NCI-H2171 treated with DMSO at 0.1 percent for 48 hours (cell line): ENCODE data around the gene WASF3.
"Not testable (repeated sequence)": the region's sequence is repeated elsewhere in the genome, so short reads cannot be mapped to it uniquely, and the experiment has no call there.

Source experiments
- DNase-seq: peaks from one replicate; lab custom pipeline; 2025; lab: John Stamatoyannopoulos, UW

WASF3 gene

DNA sequence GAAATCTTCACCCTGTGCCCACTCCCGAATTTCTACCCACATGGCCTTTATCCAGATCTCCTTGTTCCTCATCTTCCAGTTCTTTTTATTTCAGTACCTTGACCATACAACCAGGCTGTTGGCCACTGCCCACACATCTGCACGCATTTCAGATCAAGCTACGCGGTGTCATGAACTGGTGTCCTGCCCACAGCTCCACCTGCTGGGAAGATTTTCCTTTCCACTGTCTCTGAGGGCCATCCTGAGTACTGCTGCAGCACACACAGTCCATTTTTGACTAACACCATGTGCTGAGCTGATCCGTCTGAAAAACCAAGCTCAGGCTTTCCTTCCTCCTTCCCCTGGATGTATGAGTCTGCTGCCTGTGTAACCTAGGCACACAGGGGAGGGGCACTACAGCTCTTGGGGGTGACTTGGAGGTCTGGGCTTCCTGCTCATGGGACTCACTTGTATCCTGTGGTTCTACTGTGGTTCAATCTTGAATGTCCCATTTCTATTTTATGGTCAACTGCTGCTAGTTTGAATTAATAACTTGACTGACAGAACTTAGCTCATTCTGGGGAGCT, 71.9 kb downstream of the WASF3 start:
- DNase-seq, result no peak

DNA sequence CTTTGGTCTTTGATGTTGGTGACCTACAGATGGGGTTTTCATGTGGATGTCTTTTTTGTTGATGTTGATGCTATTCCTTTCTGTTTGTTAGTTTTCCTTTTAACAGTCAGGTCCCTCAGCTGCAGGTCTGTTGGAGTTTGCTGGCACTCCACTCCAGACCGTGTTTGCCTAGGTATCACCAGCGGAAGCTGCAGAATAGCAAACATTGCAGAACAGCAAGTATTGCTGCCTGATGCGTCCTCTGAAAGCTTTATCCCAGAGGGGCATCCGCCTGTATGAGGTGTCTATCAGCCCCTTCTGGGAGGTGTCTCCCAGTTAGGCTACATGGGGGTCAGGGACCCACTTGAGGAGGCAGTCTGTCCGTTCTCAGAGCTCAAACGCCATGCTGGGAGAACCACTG, 78.2 kb downstream of the WASF3 start:
- DNase-seq, result not testable (repeated sequence)

DNA sequence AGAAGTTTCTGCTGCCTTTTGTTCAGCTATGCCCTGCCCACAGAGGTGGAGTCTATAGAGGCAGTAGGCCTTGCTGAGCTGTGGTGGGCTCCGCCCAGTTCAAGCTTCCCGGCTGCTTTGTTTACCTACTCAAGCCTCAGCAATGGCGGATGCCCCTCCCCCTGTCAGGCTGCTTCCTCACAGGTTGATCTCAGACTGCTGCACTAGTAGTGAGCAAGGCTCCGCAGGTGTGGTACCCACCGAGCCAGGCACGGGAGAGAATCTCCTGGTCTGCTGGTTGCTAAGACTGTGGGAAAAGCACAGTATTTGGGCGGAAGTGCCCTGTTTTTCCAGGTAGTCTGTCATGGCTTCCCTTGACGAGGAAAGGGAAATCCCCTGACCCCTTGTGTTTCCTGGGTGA, 78.6 kb downstream of the WASF3 start:
- not testable (repeated sequence) for DNase-seq

DNA sequence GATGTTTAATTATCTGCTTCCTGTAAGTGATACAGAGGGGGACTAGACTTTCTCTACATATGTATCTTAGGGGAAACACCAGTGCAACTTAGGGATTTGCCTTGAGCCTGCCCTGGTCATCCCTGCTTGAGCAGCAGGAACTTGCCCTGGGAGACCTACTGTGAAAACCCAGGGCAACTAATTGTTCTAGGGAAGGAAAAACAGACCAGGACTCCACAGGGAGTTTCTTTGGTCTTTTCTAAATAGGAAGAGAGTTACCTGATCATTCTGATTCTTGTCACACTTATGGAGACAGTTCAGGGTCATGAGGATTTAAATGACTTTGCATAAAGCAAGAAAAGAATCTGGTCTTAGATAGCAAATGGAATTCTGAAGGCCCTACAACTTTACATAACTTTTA, 89.1 kb downstream of the WASF3 start:
- DNase-seq, result no peak

DNA sequence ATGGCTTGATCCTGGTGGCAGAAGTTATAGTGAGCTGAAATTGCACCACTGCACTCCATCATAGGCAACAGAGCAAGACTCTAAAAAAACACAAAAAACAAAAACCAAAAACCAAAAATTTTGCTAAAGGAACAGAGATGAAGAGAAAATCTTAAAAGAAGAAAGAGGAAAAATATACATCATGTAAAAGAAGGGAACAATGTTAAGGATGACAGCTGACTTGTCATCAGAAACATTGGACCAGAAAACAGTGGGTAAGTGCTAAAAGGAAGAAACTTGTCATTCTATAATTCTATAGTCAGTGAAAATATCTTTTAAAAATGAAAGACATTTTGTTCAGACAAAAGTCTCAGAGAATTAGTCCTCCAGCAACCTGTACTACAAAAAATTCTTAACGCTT, 93.8 kb downstream of the WASF3 start:
- no peak for DNase-seq

DNA sequence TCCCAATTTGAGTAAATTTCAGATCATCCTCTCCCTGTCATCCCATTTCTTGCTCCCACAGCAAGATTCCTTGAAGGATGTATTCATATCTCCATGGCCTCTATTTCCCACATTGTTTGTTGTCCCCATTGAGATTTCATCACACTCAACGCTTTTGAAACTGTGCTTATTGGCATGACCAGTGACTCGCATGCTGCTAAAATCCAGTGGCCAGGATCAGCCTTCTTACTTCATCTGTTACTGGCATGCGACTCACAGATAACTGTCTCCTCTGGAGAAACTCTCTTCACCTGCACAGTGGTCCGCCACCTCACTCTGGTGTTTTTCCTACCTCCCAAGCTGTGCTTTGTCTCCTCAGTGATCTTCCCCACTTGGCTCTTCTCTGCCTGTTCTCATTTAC, 95.8 kb downstream of the WASF3 start:
- DNase-seq, result no peak

DNA sequence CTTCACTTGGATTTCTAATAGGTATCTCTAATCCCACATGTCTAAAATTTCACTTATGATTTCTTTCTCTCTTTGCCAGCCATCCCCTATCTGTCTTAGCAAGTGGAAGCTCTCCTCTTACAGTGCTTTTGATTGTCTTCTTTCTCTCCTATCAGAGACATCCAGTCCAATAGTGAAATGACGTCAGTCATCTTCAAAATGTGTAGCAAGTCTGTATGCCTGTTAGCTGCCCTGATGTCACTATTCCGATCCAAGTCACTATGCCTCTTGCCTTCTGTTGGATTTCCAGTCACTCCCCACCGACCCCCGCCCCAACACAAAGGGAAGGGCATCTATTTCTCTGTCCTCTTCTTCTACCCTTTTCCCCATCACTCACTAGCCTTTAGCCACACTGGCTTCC, 96.4 kb downstream of the WASF3 start:
- no peak for DNase-seq

DNA sequence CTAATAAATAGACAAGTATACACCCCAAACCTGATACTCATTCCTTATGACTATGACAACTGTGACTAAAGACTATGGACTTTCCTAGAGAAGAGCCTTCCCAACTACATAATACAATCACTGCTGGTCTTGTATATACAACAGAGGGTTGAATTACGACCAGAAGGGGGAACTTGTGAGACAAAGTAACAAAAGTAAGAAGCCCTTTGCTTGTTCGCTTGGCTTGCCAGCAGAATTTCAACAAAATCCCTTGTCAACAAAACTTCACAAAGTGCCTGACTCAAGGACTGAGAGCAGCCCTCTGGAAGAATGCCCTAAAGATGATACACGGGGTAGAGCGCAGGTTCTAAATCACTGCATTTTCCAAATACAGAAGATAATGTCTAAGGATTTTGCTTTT, 99.4 kb downstream of the WASF3 start:
- no peak for DNase-seq

DNA sequence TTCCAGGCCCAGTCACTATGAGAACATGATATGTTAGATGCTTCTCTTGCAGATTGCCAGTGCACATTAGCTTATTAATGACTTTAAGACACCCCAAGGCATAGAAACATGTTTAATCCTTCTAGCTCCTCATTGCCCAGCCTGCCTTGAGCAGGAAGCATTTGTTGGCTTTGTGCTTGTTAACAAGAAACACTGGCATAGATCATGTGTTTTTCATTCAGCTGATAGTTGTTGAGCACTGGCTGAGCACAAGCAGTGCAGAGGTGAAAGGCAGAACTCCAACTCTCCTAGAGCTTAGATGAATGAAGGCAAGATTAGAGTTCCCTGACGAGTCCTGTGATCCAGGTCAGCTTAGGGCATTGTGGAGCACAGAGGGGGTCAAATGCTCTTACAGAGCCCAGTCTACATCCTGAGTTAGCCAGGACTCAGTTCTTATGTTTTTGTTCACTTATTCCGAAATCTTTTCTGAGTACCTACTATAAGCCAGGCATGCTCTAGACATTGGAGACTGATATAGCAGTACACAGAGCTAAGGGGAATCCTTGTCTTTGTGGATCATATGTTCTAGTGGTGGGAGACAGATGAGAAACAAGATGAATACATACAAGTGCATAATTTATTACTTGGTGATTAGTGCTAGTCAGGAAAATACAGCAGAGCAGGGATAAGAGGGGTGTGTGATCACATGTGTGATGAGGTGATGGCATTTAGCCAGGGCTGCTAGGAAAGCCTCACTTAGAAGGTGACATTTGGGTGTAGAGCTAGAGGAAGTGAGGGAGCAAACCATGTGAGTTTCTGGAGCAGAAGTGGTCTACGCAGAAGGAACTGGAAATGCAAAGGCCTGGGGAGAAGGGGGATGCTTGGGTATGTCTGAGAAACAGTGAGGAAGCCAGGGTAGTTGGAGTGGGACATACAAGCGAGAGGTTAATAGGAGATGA, 101.2 kb downstream of the WASF3 start:
- no peak for DNase-seq

DNA sequence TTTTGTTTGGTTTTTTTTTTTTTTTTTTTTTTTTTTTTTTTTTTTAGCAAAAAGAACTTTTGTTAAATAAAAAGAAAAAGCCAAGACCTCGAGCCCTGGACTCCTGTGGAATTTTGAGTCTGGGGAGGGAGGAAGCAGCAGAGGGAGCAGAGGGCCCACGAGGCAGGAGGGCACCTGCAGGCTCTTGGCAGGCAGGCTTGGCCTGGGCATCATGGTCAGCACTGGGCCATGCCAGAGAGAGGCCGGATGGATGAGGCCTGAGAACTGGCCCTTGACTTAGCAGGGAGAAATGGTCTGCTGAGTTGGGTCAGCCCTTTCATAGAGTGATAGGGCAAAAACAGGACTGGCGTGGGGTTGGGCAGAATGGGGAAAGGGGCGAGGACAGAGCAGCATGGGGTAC, 102.7 kb downstream of the WASF3 start:
- no peak for DNase-seq

DNA sequence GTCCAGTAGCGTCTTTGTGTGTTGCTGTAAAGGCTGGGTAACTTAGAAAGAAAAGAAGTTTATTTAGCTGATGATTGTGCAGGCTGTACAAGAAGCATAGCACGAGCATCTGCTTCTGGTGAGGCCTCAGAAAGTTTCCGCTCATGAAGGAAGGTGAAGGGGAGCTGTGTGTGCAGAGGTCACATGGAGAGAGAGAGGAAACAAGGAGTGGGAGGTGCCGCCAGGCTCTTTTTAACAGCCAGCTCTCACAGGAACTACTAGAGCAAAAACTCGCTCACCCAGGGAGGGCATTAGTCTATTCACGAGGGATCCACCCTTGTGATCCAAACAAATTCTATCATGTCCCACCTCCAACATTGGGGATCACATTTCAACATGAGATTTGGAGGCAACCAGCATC, 103.3 kb downstream of the WASF3 start:
- DNase-seq, result peak; percentile 2

DNA sequence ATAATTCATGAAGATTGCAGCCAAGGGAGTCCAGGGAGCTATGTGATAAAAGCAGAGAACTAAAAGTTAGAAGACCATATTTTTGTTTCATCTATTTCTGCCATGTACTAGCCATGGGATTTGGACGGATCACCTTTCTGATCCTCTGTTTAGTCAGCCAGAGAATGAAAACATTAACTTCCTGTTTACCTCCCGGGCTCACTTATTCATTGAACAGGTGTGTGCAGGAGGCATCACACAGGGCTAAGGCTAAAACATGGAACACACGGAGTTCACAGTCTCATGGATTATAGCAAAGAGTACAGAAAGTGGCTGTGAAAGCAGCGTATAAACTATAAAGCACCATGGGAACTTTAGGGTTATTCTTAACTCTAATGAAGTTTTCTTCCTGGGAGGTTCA, 106.3 kb downstream of the WASF3 start:
- DNase-seq, result peak; percentile 55

DNA sequence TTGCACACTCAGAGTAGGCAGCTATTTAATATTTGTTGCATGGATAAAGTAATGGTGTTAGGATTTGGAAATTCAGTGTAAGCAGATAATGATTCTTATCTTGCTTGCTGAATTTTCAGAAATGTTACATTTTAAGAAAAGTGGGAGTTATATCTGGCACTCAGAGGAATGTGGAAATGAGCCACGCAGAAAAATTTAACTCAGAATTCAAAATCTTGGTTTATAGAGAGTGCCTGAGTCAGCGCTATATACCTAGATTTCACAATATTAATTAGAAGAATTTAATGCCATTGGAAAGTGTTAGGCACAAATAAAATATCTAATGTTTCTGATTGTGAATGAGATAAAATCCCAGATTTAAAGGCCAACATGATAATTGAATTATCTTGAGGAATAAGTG, 106.8 kb downstream of the WASF3 start:
- DNase-seq, result no peak

DNA sequence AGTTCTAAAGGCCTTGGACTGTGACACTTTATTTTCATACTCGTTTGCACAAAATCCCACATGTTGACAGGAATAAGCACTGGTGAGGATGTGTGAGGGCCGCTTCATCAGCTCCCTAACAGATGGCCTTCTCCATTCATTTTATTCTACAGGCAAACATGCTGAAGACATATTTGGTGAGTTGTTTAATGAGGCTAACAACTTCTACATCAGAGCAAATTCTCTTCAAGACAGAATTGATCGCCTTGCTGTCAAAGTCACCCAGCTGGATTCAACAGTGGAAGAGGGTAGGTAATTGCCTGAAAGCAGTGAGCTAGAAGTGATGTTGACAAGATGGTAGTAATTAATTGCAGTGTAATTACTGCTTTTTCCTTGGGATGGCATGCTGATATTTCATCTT, 107.4 kb downstream of the WASF3 start:
- peak; percentile 79 for DNase-seq

DNA sequence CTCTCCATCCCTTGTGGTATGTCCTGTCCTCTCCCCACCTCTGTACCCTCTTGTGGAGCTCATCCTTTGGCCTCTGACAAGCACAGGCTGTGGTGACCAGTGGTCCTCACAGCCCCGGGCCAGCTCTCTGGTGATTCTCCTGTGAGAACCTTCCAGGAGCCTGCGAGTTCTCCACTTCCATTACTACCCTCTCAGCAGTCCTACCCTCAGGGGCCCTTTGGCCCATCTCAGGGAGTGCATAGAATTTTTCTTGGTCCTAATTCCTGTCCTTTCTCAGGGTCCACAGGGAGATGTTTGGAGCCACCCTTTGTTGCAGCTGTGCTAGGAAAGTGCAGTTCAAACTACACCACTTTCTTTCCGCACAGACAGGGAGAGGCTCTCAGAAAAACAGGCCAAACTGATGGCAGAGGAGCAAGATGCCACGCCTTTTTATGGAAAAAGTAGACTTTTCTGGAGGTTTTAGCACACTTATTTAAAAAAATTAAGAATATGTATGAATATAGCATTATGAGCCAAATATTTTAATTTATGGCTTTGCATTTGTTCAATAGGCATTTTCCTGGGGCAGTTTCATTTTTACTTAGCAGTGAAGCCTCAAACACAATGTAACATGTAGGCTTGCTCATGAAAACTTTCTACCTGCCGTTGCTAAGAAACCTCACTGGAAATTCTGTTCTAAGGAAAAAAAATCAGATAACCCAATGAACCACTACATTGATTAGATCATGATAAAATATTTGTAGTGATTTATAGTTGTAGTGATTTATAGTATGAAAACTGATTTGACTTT, 111.1 kb downstream of the WASF3 start:
- no peak for DNase-seq

DNA sequence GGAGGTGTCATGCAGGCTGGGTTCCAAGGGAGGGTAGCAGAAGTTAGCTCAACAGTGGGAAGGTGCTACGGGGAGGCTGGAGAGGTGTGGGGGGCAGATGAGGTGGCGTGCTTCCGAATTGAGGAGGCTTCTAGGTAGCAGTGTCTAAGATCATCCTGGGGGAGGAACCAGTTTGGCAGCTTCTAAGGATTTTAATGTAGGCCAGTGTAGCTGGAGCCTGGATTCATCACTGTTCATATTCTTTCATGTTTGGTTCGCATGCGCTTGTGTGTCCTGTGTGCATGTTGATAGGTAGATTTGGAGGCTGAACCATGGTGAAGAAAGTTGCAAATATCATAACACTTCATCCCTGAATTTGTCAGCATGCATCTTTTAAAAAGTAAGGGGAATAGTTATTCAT, 116.4 kb downstream of the WASF3 start:
- no peak for DNase-seq

DNA sequence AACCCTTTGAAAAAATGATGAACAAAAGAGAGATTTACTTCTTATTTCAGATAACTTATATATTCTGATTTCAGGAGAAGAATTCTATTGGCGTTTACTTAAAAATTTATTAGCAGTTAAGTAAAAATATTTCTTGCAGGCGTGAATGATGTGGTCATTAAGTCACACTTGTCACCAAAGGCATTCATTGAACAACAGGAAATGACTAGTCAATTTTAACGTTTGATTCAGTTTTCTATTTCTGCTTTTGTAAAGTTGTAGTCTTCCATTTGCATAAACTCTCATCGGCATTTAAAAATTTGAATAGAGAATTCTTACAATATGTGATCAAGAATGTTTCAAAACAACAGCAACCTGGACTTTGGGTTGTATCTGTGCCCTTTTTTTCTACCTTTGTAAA, 119.7 kb downstream of the WASF3 start:
- no peak for DNase-seq

DNA sequence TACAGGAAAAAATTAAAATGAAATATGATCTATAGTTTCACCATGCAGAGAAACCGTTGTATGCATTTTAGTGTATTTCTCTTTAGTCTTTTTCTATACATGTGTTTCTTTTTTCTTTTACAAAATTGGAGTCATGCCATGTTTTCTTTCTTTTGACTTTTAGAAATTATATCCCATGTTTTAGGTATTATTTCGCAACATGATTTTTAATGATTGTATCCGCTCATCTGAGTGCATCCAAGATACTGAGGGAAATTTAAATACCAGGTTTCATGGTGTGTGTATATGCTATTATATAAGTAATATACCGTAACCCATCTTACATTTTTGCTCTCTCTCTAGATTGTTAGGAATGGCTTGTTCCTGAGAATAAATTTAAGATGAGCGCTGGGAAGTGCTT, 120.8 kb downstream of the WASF3 start:
- DNase-seq, result no peak

DNA sequence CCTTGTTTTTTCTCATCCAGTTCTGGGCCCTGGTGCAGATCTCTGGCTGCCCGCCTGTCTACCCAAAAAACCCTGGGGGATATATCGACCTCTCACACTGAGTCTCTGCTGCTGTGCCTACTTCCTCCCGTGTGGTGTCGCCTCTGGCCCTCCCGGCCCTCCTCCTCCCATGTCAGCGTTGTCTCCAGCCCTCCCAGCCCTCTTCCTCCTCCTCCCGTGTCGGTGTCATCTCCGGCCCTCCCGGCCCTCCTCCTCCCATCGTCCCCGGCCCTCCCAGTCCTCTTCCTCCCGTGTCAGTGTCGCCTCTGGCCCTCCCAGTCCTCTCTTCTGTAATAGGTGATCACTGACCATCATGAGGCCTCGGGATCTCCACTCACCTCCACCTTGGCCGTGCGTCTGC, 121.3 kb downstream of the WASF3 start:
- no peak for DNase-seq

DNA sequence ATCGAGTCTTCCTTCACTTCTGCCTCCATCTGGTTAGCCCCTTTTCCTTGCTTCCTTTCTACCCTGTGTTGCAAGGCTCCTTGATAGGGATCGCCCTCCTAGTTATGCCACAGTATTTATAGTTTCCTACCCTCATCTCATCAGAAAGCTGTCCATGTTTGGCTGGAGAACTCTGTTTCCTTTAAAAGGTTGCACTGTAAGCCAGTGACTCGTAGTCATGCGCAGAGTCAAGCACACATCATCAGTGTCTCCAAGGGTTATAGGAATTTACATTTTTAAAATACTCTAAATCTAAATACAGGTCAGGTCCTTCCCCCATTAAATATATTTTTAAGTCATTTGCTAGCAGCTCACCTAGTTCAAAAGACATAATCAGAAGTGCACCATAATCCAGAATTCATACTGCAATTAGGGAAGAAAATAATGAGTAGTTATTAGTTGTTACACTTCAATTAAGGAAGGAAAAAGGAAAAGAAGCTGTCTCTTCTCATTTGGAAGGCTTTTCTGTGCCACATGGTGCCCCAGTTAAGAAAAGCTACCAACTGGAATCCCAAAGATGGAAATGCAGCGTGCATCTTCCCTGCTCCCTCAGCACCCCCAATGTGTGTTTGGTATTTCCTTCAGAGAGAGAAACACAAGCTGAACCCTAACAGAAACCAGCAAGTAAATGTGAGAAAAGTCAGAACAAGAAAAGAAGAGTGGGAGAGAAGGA, 122.1 kb downstream of the WASF3 start:
- DNase-seq, result no peak

DNA sequence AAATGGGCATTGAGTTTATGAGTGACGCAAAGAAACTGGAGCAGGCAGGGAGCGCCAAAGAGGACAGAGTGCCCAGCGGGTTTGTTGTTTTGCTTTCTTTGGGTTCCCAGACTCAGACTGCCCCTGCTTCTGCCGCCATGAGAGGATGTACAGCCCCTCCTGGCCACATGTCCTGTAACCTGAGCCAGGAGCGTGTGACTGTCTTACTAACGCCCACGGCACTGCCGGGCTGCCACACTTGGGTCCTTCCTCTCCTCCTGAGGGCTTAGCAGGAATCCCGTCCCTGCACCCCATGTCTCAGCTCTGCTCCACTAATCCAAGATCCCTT, 122.6 kb downstream of the WASF3 start:
- DNase-seq, result peak; percentile 46

DNA sequence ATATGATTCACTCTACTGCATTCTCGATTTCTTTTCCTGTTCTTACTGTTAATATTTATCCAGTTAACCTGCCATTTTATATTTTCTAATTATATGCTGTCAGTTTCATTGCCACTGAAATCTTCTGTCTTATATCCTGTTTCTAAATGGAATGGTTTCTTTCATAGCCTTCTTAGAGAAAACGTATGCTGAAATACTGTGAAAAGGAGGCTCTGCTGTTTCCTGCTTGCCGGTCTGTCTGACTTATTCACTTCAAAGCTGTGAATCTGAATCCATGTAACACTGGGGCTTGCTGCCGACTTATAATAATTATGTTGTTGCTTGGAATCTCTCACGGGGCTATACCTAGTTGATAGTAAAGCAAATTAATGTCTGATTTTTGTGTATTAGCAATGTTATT, 123.1 kb downstream of the WASF3 start:
- no peak for DNase-seq

DNA sequence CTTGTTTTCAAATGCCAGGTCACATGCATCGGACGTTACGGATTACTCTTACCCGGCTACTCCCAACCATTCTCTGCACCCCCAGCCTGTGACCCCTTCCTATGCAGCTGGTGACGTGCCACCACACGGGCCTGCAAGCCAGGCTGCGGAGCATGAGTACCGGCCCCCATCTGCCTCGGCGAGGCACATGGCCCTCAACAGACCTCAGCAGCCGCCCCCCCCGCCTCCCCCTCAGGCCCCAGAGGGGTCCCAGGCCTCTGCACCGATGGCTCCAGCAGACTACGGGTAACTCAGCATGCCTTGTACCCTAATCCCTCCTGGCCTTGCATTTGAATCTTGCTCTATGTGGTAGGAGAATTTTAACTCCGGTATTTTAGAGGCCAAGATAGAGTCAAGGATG, 123.6 kb downstream of the WASF3 start:
- DNase-seq, result no peak
